Stimulated activated CD8-positive, alpha-beta memory T cell treated with anti-CD3 and anti-CD28 coated beads, Interleukin-12 subunit alpha, Interleukin-12 subunit beta, amount 100 ng/mL, for 24 hours (primary cell): ENCODE data around the gene RTP4.

Experiments
- DNase-seq: peaks from one replicate; pipeline ENCODE4 v3.0.0-alpha.2; 2020; ENCODE audit errors: extremely low read depth

RTP4 gene, protein sequence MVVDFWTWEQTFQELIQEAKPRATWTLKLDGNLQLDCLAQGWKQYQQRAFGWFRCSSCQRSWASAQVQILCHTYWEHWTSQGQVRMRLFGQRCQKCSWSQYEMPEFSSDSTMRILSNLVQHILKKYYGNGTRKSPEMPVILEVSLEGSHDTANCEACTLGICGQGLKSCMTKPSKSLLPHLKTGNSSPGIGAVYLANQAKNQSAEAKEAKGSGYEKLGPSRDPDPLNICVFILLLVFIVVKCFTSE

DNA sequence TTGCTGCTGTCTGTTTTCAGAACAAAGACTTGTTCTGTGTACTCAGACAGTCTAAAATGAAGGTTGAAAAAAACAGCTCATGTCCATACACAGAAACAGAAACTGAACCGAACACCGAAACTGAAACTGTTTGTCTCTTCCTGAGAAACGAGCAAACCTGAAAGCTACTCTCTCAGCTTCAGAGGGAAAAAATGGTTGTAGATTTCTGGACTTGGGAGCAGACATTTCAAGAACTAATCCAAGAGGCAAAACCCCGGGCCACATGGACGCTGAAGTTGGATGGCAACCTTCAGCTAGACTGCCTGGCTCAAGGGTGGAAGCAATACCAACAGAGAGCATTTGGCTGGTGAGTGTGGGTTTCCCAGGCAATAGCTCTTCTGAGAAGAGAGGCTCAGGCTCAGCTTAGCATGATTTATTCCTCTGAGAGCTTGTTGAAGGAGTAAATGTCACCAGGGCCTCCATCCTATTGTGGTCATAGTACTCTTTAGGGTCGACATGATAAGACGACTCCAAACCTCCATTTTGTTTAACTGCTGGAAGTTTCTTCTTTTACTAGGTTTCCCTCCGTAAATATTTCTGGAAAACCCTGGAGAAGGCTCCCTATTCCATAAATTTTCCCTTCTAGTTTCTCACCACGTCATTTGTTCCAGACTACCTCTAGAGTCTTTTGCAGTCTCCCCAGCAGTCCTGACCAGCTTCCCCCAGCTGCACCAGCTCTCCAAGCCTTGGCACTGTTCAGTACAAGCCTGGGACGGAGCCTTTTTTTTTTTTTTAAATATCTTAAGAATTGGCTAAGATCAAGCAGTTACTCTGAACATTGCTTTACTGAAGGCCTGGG is at the start of gene RTP4:
TSS of gene RTP4 (plus strand) at position 135 of the 838 bp plus-strand sequence. CDS start at position 192, 57 bp downstream.
- DNase-seq: peak; percentile 7

DNA sequence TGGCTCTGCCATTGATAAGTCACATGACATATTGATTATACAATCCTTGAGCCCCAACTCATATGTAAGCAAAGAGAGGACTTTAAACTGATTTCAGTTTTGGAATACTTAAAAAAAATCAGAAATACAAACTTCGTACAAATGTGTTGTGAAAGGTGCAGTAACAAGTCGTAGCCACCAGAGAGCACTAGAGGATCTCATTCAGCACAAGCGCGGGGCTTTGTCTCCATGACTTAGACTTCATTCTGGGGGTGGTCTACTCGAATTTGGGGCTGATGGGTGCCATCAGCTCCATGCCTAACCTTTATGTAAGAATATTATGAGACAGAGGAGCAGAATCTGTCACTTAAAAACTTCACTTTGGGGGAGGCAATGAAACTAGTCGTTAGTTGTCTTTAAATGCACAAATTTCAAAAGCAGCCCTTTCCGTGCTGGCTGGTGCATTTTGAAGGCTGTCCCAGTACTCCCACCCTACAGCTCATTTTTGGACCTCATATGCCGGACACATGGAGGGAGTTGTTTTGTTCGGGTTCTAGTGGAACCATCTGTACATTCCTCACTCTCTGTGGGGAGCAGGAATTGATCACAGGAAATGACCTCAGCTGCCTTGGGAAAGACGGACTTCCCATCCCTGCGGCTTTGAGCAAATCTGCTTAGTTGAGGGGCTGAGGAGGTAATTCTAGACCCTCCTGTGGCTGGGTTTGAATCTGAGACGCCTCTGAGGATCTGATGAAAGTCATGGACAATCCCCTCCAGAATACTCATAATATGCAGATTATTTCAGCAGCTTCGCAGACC is 49.2 kb upstream of the RTP4 start:
- DNase-seq: no peak

DNA sequence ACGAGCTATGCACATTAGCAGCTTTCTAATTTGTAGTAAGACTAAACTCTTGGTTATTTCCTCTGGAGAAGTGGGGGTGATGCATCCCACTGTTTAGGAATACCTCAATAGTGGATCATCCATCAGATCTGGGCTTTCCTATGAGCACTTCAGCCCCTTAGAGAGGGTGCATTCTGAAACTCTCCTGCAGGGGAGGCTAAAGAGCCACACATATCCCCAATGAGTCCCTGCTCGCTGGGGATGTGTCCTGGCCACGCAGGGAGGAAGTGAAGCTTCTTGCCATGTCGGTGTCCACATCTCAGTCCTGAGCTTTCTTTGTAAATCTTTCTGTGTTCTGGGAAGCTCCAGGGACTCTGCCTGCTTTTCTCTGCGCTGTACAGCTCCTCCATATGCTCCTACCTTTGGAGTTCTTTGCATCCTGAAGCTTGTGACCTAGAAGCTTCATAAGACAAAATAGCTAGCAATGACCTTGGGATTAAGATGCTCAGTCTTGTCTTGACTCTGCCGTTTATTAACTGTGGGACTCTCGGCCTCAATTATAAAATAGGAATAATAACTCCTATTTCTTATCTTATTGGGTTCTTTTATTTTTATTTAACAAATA is 48.4 kb upstream of the RTP4 start:
- DNase-seq: no peak

DNA sequence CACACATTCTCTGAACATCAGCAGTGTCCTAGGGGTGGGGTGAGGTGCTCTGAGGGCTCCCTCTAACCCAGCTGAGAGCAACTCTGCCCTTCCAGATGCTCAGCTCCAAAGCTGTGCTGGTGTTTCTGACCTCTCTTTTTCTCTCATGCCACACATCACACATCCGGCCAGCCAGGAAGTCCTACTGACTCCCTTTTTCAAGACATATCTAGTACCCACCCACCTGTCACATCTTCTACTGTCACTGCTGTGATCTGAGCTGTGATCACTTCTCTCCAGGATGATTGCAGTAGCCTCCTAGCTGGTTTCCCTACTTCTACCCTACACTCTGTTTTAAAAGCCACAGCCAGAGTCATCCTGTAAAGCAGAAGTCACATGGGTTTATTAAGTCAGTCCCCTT is 46.4 kb upstream of the RTP4 start:
- no peak for DNase-seq

DNA sequence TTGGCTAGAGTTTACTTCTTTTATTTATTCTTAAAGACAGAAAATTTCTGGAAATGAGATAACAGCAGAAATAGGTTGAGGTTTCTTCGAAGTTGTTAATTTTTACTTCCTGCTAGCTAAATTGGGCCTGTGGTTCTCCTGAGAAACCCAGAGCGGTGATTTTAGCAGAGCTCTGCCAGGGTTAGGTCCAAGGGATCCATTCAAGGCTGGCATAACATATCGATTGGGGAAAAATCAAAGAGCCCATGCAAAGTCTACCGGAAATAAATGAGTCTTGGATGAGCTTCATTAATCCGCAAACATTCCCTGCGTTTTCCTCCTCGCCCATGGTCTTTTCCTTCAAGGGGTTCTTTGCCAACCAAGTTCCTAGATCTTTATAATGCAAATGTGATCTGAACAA is 45.9 kb upstream of the RTP4 start:
- DNase-seq: no peak

DNA sequence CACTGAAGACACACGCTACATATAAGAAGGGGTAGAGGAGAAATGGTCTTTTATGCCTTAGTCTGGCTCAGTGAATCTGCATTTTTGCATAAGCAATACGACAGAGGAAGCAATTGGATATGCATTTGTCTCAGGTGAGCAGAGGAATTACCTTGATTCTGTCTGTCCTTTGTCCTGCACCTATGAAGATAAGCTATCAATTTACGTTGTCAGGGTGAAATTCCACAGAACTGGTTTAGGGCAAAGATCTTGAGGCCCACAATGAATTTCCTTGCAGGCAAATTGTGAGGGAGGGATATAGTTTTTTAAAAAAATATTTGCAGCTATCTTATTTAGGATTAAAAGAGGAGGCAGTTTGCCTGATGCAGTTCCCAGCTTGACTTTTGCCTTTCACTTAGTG is 45.1 kb upstream of the RTP4 start:
- no peak for DNase-seq

DNA sequence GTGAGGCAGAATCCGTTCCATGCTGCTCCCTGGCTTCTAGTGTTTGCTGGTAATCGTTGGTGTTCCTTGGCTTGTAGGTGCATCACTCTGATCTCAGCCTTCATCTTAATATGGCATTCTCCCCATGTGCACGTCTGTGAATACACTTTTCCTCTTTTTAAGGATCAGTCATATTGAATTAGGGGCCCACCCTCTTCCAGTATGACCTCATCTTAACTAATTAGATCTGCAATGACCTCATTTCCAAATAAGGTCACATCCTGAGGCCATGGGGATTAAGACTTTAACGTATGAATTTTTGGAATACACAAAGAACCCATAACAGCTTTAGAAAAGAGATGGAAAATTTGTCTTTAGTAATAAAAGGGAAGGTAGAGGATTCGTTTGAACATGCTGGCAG is 42.6 kb upstream of the RTP4 start:
- no peak for DNase-seq

DNA sequence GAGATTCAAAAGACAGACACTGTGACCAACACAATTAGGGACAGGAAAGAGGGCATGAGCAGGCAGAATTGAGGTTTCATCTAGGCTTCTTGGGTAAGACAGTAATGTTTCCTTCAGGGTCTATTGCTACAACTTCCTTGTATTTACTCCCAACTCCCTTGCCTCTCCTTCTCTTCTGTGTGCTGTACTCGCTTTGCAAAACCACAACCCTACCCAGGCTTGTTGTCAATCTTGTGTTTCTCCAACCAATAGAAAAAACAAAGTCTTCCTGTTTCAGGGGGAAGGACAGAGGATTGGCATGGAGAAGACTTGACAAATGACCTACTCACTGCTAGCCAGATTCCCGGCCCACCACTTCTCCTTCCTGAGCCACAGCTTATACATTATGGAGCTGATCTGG is 40.3 kb upstream of the RTP4 start:
- DNase-seq: no peak

DNA sequence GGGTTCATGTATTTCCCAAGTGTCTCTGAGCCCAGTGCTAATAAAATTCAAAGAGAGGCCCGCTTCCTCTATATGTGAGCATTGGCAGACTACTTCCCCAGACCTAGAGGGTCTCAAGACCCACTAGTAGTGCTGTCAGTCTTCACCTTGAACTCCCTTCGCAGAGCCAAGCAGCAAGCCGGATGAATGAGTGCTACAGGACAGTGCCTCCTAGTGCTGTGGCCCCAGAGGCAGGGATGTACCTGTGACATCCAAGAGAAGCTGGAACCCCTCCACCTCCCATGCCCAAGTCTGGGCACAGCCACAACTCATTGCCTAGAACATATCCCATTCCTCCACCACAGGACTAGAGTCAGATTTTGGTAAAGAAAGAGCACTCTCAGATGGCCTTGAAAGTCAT is 39.5 kb upstream of the RTP4 start:
- no peak for DNase-seq

DNA sequence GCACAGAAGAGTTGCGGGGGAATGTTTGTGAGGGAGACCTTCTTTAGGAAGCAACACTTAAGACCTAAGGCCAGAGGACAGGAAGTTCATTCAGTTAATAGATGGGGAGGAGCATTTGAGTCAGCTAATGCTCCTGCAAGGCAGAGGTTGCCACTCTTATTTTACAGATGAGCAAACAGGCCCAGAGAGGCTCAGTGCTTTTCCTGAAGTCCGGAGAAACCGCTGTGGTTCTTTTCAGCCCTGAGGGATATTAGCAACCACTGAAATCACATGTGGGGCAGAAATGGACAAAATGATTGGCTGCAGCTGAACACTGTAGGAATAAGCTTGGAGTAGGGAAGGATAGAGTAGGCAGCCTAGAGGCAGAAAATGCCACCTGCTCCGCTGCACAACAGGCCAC is 33.3 kb upstream of the RTP4 start:
- DNase-seq: no peak

DNA sequence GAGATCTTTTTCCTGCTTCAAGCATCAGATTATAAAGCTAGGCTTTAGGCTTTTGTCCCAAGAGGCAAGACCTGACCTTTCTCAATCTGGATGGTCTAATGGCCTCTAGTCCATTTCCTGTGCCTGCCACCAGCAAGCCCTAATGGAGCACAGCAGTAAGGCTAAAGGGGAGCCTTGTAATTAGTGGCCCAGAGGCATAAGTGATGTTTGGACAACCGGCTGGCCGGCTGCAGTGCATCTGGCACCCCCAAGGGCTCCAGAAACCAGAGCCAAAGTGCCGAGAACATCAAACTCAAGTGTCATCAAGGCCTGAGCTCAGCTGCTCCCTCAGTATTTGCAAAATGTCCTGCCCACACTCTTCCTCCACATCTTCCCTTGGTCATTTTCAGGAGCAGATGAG is 31.9 kb upstream of the RTP4 start:
- DNase-seq: no peak

DNA sequence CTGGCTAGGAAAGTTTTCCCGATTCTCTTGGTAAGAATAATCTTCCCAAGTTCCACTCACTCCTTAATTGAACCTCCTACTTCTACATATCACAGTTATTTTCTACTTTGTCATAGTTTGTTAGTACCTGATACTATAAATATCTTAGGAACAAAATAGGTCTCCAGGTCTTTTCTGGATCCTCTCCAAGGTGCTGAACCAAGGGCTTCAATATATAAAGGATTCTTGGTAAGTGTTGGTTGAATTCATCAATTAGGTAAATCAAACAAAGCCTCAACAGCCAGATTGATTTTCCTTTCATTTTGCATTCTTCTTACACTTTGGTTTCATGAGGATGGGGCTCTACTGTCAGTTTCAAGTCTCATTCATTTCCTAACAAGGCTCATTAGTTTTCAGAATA is 27.6 kb upstream of the RTP4 start:
- DNase-seq: no peak

DNA sequence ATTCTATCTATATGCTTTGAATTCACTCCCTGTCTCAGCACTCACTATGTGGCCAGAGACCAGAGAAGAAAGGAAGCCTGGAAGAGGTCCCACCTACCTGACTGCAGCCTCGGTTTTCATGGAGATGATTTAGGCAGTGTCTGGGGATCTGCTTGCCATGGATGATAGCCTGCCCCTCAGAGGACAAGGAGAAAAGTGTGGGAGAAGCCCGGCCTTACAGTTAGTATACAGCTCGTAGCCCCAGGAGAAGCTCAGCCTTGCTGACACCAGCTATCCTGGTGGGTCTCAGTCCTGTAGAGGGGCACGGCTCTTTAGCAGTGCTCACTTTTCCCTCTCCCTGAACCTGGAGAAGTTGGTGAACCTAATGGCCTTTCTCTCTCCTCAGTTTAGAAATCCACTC is 25.9 kb upstream of the RTP4 start:
- no peak for DNase-seq

DNA sequence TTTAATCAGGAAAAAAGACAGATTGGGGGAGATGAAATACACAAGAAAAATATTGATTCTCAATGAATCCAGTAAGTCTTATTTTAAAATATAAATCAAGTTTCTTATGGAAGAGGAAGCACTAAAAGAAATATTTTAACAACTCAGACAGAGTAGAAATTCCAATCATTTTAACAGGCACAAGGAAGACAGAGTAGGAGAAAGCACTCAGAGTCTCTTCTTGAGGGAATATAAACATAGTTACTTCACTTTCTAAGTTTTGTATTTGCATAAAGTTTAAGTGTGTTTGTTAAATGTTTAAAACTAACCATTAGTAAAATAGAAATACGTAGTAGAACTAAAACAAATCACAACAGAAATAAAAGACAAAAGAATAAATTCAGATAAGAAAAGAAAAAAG is 24.5 kb upstream of the RTP4 start:
- no peak for DNase-seq

DNA sequence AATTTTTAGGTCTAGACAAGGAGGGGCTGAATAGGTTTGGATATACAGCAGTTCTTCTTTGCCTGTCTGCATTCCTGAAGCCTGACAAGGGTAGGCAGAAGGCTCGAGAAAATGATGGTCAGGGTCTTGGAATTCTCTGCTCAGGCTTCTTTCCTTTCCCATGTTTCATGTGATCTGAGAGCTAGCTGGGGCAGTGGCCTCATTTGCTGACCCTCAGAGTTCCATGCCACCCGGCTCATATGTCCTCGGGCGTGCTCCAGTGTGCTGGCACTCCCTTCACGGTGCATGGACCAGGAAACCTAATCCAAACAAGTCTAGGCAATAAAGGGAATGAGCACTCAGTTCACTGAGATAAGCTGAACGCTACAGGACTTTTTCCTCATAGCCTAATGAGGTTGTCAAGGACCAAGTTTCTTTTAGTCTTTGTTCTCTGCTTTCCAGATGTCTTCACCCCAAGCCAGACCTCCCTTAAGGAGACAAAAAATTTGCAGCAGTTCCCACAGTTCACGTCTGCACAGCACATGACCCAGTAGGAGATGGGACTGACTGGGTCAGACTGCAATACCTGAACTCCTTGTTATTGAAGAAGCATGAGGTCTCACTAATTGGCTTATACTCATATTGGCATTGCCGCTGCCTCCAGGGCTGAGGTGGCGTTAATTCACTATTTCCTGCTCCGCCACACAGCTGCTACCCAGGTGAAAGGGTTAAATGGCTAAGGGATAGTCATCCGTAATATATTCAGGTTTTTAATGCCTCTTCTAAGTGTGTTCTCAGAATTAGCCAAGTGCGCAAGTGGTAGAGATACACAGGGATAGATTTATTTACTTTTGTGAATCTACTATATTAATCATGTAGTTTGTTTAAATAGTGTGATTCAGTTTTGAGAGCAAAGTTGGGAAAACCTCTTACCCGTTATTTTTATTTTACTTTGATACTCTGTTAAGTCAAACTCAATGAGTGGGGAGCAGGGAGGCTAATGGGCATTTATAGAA is 15.3 kb upstream of the RTP4 start:
- no peak for DNase-seq

DNA sequence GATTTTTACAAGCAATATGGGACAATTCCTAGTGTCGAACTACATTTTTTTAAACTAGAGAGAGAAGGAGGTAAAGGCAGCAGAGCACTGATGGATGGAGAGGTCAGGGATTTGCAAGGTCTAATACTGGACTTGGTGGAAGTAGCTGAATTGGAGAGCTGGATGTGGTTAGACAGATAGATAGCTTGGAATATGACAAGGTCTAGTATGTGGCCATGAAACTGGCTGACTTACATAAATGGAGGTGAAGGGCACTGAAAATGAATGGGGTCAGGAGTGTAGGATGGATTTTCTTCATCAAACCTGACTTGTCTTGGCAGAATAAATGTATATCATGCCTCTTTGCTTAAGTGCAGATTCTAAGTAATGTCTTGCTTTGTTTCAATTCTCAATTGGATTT is 10.1 kb upstream of the RTP4 start:
- DNase-seq: no peak

DNA sequence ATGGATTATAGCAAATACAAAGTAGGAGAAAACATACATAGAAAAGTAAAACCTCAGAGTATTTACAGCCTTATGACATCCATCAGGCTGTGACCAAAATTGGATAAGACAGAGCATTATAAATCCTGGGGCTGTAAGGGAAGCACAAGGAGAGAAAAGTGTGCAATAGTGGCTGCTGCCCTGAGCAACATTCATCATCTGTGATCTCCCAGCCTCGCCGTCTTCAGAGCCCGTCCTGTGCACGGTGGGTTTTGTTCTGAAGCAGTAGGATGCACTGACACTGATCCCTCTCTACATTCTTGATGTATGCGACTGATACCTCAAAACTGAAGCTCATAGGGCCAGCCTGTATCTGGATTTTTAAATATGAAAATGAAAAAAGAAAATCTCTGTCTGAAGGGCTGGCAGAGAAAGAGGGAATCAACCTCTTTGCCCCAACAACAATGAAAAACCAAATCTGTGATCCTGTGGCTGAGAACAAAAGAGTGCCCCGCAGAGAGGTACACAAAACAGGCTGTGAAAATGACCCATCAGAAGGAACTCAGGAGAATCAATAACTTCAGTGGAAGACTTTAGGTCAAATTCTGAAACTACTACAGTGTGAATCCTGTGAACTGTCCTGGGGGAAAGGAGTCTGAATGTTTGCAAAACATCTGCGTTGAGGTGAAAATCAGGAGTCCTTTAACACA is 8.2 kb upstream of the RTP4 start:
- no peak for DNase-seq

DNA sequence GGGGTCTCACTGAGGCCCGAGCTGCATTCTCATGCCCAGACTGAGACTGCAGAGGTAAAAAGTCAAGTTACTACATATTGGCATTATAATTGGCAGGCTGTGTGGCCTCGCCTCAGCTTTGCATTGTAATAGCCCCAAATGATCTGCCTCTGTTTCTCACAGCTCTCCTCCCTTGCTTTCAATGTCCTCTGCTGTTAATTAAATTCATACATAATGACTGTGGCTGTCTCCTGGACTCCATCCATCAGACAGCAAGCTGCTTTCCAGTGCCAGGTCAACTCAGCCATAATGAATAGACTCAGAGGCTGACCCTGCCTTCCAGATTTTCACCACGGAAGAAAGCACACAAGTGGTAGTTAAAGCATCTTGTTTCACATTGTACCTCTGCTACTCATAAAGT is 7.6 kb upstream of the RTP4 start:
- DNase-seq: no peak

DNA sequence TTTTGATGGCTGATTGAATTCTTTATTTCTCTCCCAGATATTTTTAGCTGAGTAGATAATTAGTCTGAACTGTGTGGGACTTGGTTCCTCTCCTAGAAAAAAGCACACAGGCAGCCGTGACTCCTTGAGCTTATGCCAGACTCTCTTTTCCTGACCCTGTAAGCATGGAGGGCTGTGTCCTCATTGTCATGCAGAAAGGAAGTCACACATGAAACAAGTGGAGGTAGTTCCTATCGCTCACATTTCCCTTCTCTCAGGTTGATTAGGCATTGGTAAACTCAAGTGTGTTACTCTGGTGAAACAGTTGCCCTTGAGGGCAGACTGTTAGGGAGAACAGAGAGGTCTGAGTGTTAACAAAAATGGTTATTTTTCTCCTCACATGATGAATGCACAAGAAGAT is 6.3 kb upstream of the RTP4 start:
- no peak for DNase-seq

DNA sequence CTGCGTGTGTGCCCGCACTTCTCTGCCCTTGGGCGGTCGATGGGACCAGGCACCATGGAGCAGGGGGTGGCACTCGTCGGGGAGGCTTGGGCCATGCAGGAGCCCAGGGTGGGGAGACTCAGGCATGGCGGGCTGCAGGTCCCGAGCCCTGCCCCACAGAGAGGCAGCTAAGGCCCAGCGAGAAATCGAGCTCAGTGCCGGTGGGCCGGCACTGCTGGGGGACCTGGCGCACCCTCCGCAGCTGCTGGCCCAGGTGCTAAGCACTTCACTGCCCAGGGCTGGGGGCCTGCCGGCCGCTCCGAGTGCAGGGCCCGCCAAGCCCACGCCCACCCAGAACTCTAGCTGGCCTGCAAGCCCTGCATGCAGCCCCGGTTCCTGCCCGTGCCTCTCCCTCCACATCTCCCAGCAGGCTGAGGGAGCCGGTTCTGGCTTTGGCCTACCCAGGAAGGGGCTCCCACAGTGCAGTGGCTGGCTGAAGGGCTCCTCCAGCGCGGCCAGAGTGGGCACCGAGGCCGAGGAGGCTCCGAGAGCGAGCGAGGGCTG is 553 bp upstream of the RTP4 start:
- no peak for DNase-seq
